RWPE2 (cell line): ENCODE measurements around the gene SAMD8.

Source experiments
- ATAC-seq: fragments of 200-7000 bp; cut with Tn5 transposase; 3 replicates; pipeline ENCODE4 v1.9.1; 2021; ENCODE audit warnings: low read depth
- DNase-seq: peaks from one replicate; pipeline ENCODE4 v3.0.0-alpha.2; 2020; ENCODE audit warnings: low spot score
- H3K27ac ChIP-seq: fragments of 450-650 bp; 2 replicates; pipeline ENCODE4 v1.5.1; 2017; ENCODE audit warnings: mild to moderate bottlenecking; ENCODE audit not compliant: poor library complexity, severe bottlenecking
- H3K27me3 ChIP-seq: fragments of 250-450 bp; sonication (Bioruptor Pico); 2 replicates; pipeline ENCODE4 v1.5.1; 2021; ENCODE audit warnings: mild to moderate bottlenecking, moderate library complexity; ENCODE audit not compliant: insufficient read depth, poor library complexity, severe bottlenecking
- H3K36me3 ChIP-seq: fragments of 250-450 bp; sonication (Bioruptor Pico); 2 replicates; pipeline ENCODE4 v1.5.1; 2020; ENCODE audit warnings: low read depth, mild to moderate bottlenecking, moderate library complexity
- H3K4me1 ChIP-seq: fragments of 250-450 bp; sonication (Bioruptor Pico); 2 replicates; pipeline ENCODE4 v1.5.1; 2021; ENCODE audit warnings: mild to moderate bottlenecking, moderate library complexity; ENCODE audit not compliant: insufficient read depth, poor library complexity, severe bottlenecking
- H3K4me3 ChIP-seq: fragments of 250-450 bp; sonication (Bioruptor Pico); 2 replicates; pipeline ENCODE4 v1.5.1; 2021; ENCODE audit warnings: mild to moderate bottlenecking, moderate library complexity; ENCODE audit not compliant: severe bottlenecking
- H3K9me3 ChIP-seq: fragments of 250-450 bp; sonication (Bioruptor Pico); 2 replicates; pipeline ENCODE4 v1.5.1; 2021; ENCODE audit warnings: mild to moderate bottlenecking, moderate library complexity; ENCODE audit not compliant: severe bottlenecking
- CTCF ChIP-seq: fragments of 450-650 bp; IDR thresholded peaks from one replicate; pipeline ENCODE4 v1.5.1; 2017; ENCODE audit warnings: mild to moderate bottlenecking, moderate library complexity; ENCODE audit not compliant: poor library complexity, severe bottlenecking

SAMD8 gene

DNA sequence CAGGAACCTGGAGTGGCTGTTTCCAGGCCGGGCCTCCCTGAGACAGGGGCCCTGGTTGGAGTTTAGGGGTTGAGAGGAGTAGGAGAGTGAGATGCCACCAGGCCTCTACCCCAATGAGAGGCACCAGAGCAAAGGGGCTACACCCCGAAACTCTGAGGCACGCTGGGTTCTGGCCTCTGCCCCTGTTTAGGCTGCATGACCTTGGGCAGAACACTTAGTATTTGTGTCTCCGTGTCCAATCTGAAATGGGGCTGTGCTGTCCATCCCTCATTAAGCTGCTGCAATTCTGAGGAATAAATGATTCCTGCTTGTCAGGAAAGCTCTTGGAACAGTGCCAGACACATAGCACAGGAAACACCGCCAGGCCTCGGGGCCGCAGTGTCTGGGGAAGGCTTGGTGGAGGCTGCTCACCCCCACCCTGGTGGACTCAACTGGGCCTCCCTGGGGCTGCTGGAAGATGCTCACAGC is 40.5 kb upstream of the SAMD8 start:
- TF ChIP-seq CTCF, result no peak
- no peak overlapping the region for H3K4me3 ChIP-seq
- H3K36me3 ChIP-seq, result no peaks in the 10 kb centered on the region
- no peak overlapping the region for H3K27ac ChIP-seq
- no peaks in the 10 kb centered on the region for H3K4me1 ChIP-seq
- DNase-seq, result no peak
- no peak for ATAC-seq
- H3K27me3 ChIP-seq, result no peaks in the 10 kb centered on the region
- no peaks in the 10 kb centered on the region for H3K9me3 ChIP-seq

DNA sequence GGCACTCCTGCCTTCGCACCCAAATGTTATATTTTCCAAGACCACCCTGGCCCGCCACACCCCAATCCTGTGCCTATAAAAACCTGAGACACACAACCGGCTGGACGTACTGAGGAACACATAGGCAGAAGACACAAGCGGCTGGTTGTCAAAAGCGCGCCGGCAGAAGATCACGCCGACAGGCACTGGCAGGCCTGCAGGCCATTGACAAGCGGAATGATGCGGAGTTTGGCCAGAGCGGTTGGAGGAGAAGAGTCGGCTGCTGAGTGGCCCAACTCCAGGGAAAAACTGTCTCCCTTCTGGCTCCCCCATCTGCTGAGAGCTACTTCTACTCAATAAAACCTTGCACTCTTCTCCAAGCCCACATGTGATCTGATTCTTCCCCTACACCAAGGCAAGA is 39.7 kb upstream of the SAMD8 start:
- Histone ChIP-seq H3K4me3 (no peak overlapping the region), H3K27ac (no peak overlapping the region), H3K9me3 (no peaks in the 10 kb centered on the region), H3K27me3 (no peaks in the 10 kb centered on the region), H3K36me3 (no peaks in the 10 kb centered on the region), H3K4me1 (no peaks in the 10 kb centered on the region)
- DNase-seq (no peak), ATAC-seq (no peak)
- no peak for TF ChIP-seq CTCF

GRCh38 chr10:75072727-75073126 is 38.7 kb upstream of the SAMD8 start:
- Histone ChIP-seq H3K27me3 (no peaks in the 10 kb centered on the region), H3K36me3 (no peaks in the 10 kb centered on the region), H3K4me3 (no peak overlapping the region), H3K9me3 (no peaks in the 10 kb centered on the region), H3K4me1 (no peaks in the 10 kb centered on the region), H3K27ac (no peak overlapping the region)
- ATAC-seq (no peak), DNase-seq (no peak)
- no peak for TF ChIP-seq CTCF

- ATAC-seq (no peak), DNase-seq (no peak)
- no peak for TF ChIP-seq CTCF
- H3K27ac ChIP-seq, result no peak overlapping the region
- no peaks in the 10 kb centered on the region for H3K36me3 ChIP-seq
- H3K4me3 ChIP-seq, result no peak overlapping the region
- no peaks in the 10 kb centered on the region for H3K9me3 ChIP-seq
- no peaks in the 10 kb centered on the region for H3K4me1 ChIP-seq
- no peaks in the 10 kb centered on the region for H3K27me3 ChIP-seq
Observed at GRCh38 chr10:75073442-75073841, 38.0 kb upstream of the SAMD8 start.

- H3K27me3 ChIP-seq, result no peaks in the 10 kb centered on the region
- H3K27ac ChIP-seq, result no peak overlapping the region
- ATAC-seq (no peak), DNase-seq (no peak)
- no peak for TF ChIP-seq CTCF
- no peaks in the 10 kb centered on the region for H3K4me1 ChIP-seq
- H3K36me3 ChIP-seq, result no peaks in the 10 kb centered on the region
- H3K4me3 ChIP-seq, result no peak overlapping the region
- no peaks in the 10 kb centered on the region for H3K9me3 ChIP-seq
Observed at GRCh38 chr10:75074711-75075445, 36.6 kb upstream of the SAMD8 start.
